IPS-20b (cell line): ENCODE results near the gene TPH1.

ENCODE experiments used
- H3K27ac ChIP-seq: one replicate; pipeline ENCODE4 v1.5.1; 2013; ENCODE audit warnings: low read length
- H3K27me3 ChIP-seq: 2 replicates; pipeline ENCODE4 v1.6.1; 2013; ENCODE audit warnings: mild to moderate bottlenecking, low read length, inconsistent platforms; ENCODE audit not compliant: insufficient read depth
- H3K36me3 ChIP-seq: 2 replicates; pipeline ENCODE4 v1.6.1; 2013; ENCODE audit warnings: low read depth, mild to moderate bottlenecking, inconsistent platforms, low read length, moderate library complexity; ENCODE audit not compliant: insufficient read depth
- H3K4me1 ChIP-seq: 2 replicates; pipeline ENCODE4 v1.6.1; 2013; ENCODE audit warnings: mild to moderate bottlenecking, control low read depth, inconsistent platforms, low read length, moderate library complexity; ENCODE audit not compliant: insufficient read depth
- H3K4me3 ChIP-seq: 2 replicates; pipeline ENCODE4 v1.5.1; 2013; ENCODE audit warnings: mild to moderate bottlenecking, low read length, inconsistent platforms
- H3K9ac ChIP-seq: 2 replicates; pipeline ENCODE4 v1.6.1; 2013; ENCODE audit warnings: low read depth, mild to moderate bottlenecking, inconsistent platforms, low read length, moderate library complexity
- H3K9me3 ChIP-seq: 2 replicates; pipeline ENCODE4 v1.6.1; 2013; ENCODE audit warnings: mild to moderate bottlenecking, low read depth, low read length, inconsistent platforms; ENCODE audit not compliant: insufficient read depth

The TPH1 gene

DNA sequence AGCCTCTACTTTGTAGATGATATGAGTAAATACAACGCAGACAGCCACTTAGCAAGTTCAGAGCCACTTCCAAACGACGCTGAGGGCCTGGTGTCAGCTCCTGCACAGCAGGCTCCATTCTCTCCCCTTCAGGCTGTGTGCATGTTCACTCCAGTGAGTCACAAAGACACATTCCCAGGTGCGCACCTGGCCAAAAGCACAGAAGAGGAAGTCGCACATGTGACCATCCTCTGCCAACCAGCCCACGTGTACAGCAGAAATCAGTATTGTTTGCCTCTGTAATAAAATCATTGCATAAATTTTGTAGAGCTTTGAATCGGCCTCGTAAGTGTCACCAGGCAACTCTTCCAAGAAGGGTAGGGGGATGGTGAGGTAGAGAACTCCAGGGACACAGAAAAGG lies 19.5 kb upstream of the TPH1 start:
- Histone ChIP-seq H3K4me3 (no peak overlapping the region), H3K27ac (no peak overlapping the region), H3K4me1 (no peaks in the 10 kb centered on the region), H3K9ac (no peak overlapping the region), H3K36me3 (no peaks in the 10 kb centered on the region), H3K9me3 (no peaks in the 10 kb centered on the region), H3K27me3 (no peaks in the 10 kb centered on the region)

DNA sequence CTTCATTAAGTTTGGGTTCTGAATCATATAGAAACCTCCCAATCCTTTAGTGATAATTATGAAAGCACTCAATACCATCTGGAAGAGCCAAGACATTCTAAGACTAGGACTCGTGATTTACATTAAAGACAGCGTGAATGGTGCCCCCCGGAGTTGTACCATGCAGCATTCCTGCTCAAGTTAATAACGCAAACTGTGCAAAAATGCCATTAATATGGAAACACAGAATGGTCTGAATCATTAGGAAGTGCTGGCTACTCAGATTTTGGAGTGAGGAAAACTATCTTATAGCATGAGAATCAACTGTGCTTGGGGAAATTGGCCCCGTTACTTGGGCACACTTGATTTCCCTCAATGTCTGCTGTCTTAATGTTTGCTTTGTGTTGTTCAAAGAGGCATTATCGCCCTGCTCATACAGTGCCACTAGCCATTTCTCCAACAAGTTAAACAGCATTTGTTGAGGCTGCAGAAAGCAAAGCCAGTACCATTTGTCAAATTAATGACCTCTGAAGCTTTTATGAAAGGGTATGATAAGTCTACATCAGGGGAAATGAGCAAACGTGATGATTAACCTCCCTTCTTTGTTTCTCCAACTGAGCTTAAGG lies 18.5 kb upstream of the TPH1 start:
- no peaks in the 10 kb centered on the region for H3K36me3 ChIP-seq
- H3K27me3 ChIP-seq = no peaks in the 10 kb centered on the region
- H3K9ac ChIP-seq = no peak overlapping the region
- H3K4me3 ChIP-seq = no peak overlapping the region
- H3K4me1 ChIP-seq = no peaks in the 10 kb centered on the region
- no peak overlapping the region for H3K27ac ChIP-seq
- no peaks in the 10 kb centered on the region for H3K9me3 ChIP-seq

DNA sequence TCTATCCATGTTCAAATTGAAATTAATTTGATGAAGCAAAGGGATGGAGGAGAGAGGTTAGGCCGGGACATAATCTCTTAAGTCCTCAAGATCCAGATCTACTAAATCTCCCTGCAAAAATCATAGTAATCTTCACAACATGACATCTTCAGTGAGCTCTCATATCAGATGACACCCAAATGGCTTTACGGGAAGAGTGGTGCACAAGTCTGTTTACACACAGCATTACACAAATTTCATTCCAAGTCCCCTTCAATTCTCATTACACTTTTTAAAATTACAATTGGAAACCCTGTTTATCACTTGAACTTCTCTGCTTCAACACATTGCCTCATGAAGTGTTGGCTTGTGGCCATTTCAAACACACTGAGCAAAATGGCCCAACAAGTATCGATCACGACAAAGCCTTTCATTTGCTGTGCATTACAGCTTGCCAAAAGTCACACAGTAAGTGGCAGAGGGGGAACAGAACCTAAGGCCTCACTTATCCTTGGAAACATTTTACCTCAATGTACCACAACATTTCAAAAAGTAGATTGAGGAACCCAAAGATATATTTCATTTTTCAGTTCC lies 17.9 kb upstream of the TPH1 start:
- Histone ChIP-seq H3K4me3 (no peak overlapping the region), H3K9ac (no peak overlapping the region), H3K27ac (no peak overlapping the region), H3K36me3 (no peaks in the 10 kb centered on the region), H3K4me1 (no peaks in the 10 kb centered on the region), H3K27me3 (no peaks in the 10 kb centered on the region), H3K9me3 (no peaks in the 10 kb centered on the region)

DNA sequence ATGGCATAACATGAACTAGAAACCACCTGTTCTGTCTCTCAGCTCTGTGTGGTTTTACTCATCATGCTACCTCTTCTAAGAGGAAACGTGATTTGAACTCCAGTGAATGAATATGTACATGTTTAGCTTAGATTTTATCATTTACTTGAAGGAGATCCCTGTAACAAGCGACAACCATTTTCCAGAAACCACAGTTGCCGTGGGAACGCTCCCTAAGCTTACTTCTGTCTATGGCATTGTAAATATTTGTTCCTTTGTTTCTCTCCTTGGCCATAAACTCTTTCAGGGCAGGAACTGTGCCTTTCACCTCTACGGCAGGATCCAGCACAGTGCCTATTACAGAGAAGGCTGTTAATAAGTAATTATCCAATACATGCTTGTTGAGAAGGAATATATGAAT lies 17.1 kb upstream of the TPH1 start:
- H3K4me1 ChIP-seq = no peaks in the 10 kb centered on the region
- H3K27ac ChIP-seq = no peak overlapping the region
- no peaks in the 10 kb centered on the region for H3K36me3 ChIP-seq
- H3K4me3 ChIP-seq = no peak overlapping the region
- no peak overlapping the region for H3K9ac ChIP-seq
- no peaks in the 10 kb centered on the region for H3K9me3 ChIP-seq
- H3K27me3 ChIP-seq = no peaks in the 10 kb centered on the region

DNA sequence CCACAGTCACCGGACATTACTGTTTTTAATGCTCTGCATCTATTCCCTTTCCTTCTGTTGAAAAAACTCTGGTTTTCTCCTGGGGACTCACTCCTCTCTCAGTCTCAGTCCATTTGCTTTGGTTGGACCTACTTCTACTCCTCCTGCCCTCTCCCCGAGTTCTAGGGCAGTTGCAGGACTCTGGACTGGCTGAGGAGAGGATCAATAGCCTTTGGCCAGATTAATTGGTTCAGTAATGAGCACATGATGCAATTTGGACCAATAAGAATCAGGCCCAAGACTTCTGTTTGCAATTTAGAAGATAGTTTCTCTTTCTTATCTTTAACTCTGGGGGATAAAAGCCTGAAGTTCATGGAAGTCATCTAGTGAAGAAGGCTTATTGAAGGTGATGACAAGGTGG lies 15.3 kb upstream of the TPH1 start:
- Histone ChIP-seq H3K9me3 (no peaks in the 10 kb centered on the region), H3K36me3 (no peaks in the 10 kb centered on the region), H3K4me1 (no peaks in the 10 kb centered on the region), H3K27ac (no peak overlapping the region), H3K4me3 (no peak overlapping the region), H3K9ac (no peak overlapping the region), H3K27me3 (no peaks in the 10 kb centered on the region)

DNA sequence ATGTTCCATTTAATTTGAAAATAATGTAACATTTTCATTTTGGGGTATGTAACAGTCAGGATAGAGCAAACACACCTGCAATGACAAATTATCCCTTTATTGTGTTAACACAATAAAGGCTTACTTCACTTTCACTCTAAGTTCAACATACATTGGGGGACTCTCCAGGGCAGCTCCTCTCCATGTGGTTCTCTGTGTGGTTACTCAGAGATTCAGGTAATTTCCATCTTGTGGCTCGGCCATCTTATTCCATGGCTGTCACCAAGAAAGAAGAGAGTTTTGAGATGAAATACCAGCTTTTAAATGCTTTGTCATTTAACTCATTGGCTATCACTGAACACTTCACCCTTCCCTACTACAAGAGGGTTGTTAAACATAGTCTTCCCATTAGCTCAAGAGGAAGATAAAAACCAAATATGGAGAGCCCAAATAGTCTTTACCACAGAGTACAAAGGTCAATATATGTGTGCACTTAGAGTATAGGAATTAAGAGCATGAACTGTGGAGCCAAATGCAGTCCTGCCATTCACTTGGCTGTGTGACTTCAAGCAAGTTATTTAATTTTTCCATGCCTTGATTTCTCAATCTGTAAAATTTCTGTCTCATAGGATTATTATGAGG lies 10.6 kb upstream of the TPH1 start:
- Histone ChIP-seq H3K4me1 (no peaks in the 10 kb centered on the region), H3K27ac (no peak overlapping the region), H3K9ac (no peak overlapping the region), H3K4me3 (no peak overlapping the region), H3K9me3 (no peaks in the 10 kb centered on the region), H3K36me3 (no peaks in the 10 kb centered on the region), H3K27me3 (no peaks in the 10 kb centered on the region)

DNA sequence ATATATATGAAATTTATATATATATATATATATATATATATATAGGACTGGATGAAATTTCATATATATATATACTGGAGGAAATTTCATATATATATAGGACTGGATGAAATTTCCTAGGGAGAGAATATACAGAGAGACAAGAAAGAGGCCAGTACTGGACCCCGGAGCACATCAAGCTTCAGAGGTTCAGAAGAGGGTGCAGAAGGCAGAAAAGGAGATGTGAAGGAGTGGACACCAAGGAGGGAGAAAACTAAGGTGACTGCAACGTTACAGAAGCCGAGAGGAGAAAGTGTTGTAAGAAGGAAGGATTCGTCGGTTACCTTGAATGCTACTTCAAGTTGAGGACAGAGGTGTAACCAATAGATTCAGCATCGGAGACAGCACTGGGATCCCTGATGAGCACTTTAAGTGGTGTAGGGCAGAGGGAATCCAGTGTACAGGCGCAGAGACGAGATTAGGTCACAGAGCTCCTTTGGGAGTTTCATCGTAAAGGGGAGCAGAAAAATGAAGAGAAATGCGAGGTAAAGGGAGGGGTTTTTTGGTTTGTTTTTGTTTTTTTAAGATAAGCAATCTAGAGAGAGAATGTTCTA lies 8.5 kb upstream of the TPH1 start:
- H3K4me1 ChIP-seq = no peaks in the 10 kb centered on the region
- H3K27me3 ChIP-seq = no peaks in the 10 kb centered on the region
- H3K9ac ChIP-seq = no peak overlapping the region
- H3K4me3 ChIP-seq = no peak overlapping the region
- H3K27ac ChIP-seq = no peak overlapping the region
- H3K9me3 ChIP-seq = no peaks in the 10 kb centered on the region
- H3K36me3 ChIP-seq = no peaks in the 10 kb centered on the region

DNA sequence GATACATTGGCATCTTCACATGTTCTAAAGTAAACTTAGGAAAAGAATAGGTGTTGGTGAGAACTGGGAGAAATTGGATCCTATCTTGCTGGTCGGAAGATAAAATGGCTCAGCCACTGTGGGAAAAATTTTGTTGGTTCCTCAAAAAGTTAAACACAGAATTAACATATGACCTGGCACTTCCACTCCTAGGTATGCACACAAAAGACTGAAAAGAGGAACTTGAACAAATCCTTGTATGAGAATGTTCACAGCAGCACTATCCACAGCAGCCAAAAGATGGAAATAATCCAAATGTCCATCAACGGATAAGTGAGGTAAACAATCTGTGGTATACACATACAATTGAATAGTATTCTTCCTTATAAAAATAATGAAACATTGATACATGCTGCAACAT lies 4.8 kb upstream of the TPH1 start:
- Histone ChIP-seq H3K4me3 (no peak overlapping the region), H3K9me3 (no peaks in the 10 kb centered on the region), H3K36me3 (no peaks in the 10 kb centered on the region), H3K9ac (no peak overlapping the region), H3K27ac (no peak overlapping the region), H3K27me3 (peaks cover 19% of the 10 kb centered on the region), H3K4me1 (no peaks in the 10 kb centered on the region)

DNA sequence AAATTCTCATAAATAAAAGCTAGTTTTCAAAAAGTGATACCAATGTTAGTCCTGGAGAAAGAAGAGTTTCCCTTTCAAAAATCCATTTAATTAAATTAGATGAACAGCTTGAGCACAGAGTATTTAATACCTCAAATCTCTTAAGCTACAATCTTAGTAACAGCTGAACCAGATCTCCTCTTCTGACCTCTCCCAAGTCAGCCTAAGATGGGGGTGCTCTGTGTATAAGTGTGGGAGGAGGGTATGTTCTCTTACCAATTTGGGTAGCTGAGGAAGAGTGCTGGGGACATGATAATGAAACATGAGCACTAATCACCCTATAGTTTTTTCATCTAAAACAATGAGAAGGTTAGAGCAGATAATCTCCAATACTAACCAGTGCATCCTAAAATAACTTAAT lies 9.6 kb downstream of the TPH1 start:
- Histone ChIP-seq H3K27me3 (no peaks in the 10 kb centered on the region), H3K4me1 (no peaks in the 10 kb centered on the region), H3K27ac (no peak overlapping the region), H3K4me3 (no peak overlapping the region), H3K9me3 (no peaks in the 10 kb centered on the region), H3K9ac (no peak overlapping the region), H3K36me3 (no peaks in the 10 kb centered on the region)

DNA sequence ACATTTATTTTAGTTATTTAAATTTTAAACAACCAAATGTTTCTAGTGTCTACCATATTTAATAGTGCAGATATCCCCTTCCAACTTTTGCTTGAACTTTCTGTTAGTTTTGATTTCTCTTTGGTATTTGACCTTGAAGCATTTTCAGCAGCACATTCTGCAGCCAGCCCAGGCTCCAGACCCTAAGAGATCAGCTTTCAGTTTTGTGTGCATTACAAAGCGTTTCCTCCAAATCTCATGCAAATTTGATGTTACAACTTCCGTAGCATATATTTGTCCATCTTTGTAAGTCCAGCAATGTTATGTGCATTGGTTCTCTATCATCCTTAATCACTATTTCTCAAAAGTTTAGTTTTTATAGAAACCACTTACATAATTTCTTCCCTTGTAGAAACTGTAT lies 18.6 kb downstream of the TPH1 start:
- Histone ChIP-seq H3K27ac (no peak overlapping the region), H3K27me3 (no peaks in the 10 kb centered on the region), H3K4me3 (no peak overlapping the region), H3K36me3 (no peaks in the 10 kb centered on the region), H3K9me3 (no peaks in the 10 kb centered on the region), H3K4me1 (no peaks in the 10 kb centered on the region), H3K9ac (no peak overlapping the region)

DNA sequence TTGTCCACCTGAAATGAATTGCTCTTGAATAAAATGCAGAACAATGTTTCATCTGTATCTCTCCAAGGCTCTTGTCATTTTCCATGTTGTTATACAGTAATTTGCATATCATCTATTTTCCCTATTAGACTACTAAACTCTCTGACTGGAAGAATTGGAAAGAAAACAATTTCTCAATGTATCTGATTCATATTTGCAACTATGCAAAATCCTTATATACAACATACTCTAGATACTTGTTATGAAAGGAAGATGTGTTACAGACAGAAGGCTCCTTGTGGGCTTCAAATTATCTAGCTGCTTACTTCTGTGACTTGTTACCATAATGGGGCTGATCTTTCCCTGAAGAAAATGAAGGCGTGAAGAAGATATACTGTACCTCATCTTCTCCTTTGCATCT lies 23.6 kb downstream of the TPH1 start:
- no peaks in the 10 kb centered on the region for H3K27me3 ChIP-seq
- no peak overlapping the region for H3K9ac ChIP-seq
- H3K9me3 ChIP-seq = no peaks in the 10 kb centered on the region
- H3K4me1 ChIP-seq = no peaks in the 10 kb centered on the region
- no peak overlapping the region for H3K27ac ChIP-seq
- H3K36me3 ChIP-seq = no peaks in the 10 kb centered on the region
- H3K4me3 ChIP-seq = no peak overlapping the region

DNA sequence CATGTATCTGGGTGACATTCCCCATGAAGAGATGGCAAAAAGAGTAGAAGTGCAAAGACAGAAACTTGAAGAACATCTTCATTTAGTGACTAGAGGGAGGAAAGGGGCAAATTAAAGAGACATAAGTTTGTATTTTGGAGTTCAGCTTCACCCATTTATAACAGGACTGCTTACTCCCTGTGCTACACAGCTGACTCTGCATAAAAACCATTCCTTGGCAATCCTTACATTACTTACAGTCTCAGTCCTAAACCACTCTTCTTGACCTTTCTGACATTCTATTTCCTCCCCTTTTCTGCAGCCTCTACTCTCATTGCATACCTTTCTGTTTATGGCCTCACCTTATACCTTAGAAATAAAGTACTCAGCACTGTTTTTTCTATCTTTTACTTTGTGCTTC lies 26.4 kb downstream of the TPH1 start:
- H3K36me3 ChIP-seq = no peaks in the 10 kb centered on the region
- no peak overlapping the region for H3K4me3 ChIP-seq
- H3K27ac ChIP-seq = no peak overlapping the region
- no peaks in the 10 kb centered on the region for H3K4me1 ChIP-seq
- no peak overlapping the region for H3K9ac ChIP-seq
- peaks cover 18% of the 10 kb centered on the region for H3K27me3 ChIP-seq
- no peaks in the 10 kb centered on the region for H3K9me3 ChIP-seq
